Retina (tissue), 1 donor: ENCODE measurements around the gene HOXB6.

ENCODE experiments used
- DNase-seq: peaks from one replicate; pipeline ENCODE4 v3.0.0-alpha.2; 2016

The HOXB6 gene

DNA sequence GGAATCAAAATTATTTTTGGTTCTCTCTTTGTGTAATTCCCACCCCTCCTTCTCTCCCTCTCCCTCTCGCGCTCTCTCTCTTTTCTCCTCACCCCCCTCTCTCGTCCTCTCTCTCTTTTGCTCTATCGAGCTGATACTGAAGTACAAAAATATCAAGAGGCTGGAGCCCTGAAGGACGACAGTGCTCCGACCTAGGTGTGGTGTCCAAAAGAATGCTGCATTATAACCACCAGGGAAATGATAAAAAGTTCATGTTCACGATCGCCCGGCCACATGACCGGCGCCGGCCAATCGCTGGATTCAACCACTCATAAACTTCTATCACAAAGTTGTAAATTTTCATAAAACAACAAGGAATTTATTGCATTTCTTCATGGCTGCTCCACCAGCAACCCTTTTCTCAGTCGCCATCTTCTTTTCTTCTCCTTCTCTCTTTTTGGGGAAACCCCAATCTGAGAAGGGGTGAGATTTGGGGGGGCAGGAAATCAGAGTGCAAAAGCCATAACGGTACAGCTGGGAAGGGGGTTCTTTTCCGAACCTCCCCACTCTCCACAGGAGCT lies at the start of gene HOXB6:
Gene HOXB6 (minus strand): TSS at position 217 of the 560 bp plus-strand sequence. CDS start 6,836 bp downstream, outside the sequence.
- DNase-seq: no peak

DNA sequence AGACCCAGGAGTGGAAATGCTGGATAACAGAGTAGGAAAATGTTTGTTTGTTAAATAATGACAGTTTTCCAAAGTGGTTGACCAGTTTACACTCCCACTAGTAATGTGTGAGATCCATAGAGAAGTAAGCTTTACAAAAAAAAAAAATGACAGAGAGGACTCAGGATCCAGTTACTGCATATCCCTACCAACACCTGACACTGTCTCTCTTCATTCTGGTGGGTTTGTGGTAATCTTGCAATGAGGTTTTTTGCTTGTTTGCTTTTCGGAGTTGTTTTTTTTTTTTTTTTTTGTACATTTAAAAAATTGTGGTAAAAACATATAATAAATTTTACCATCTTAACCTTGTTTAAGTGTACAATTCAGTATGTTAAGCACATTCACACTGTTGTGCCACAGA lies 45.0 kb upstream of the HOXB6 start:
- DNase-seq: no peak

DNA sequence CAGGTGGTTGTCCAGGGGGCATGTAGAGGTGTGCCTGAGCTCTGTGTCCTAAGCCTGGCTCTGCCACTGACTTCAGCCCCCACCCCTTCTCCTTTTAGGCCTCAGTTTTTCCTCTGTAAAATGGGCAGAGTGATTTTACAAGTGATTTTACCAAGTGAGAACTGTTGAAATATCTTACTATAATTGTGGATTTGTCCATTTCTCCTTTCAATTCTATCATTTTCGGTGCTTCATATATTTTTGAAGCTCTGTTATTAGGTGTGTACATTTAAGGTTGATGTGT lies 43.1 kb upstream of the HOXB6 start:
- no peak for DNase-seq

DNA sequence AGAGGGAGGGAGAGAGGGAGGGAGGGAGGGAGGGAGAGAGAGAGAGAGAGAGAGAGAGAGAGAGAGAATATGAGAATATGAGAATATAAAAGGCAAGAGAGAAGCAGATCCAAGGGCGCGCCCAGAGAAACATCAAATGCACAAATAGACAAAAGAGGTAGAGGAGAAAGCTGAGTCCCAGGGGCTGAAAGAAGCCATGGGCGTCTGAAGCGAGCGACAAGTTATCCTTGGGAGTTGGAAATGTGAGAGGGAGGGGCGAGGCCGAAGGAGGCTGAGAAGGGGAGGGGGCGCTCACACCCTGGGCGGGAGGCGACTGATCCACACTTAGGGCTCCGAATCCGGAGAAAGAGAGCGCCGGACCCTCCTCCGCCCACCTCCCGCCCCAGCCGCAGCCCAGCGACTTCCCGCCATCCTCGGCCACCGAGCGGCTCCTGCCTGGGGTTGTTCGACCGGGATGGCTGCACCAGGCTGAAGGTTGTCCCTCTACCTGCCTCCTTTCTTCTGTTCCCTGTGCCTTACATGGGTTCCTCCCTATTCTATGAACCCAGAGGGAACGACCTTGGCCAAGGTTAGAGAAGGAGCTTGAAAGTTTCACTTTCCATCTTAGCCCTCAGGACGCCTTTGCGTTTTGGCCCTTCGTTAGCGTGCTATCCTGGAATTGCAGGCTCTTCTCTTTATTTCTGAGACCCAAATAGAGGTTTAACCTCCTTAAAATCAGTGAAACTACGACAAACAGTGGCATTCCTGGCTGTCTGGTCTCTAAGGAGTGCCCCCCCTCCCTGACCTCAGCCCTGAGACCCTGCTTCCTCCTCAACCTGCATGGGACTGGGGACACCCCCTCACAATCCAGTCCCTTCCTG lies 42.5 kb upstream of the HOXB6 start:
- DNase-seq: peak; percentile 26

DNA sequence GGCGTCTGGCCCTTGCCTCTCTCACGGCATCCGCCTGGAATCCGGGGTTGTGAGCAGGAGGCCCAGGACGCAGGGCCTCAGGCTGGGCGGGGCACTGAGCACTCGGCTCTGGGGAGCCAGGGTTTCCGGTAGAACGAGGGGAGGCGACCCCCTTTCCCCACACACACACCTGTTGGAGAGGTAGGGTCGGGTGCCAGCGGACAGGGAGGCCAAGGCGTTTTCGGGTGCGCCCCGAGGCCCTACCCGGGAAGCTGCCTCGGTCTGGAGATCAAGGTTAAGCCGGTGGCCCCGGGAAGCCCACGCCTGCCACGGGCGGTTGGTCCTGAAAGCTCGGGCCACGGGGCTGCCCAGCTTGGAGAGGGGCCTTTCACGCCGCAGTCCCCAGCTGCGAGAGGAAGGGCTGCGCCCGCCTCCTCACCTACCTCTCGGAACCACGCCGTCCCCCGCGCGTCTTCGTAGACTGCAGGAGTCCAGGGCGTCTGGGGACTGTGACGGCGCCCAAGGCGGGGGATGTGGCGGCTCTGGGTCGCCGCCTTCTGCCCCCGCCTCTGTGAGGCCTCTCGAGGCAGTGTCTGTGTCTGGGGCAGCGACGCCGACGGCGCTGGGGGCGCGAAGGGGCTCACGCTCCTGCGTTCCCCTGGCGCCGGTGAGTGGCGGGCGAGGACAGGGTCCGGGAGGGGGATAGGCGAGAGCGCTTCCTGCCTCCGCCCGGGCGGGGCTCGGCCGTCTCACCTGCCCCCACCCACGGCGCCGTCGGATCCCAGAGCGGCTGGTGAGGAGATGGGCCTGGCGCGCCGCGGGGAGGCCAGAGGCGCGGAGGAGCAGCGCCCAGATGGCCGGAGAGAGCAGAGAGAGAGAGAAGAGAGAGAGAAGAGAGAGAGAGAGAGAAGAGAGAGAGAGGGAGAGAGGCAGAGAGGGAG lies 41.7 kb upstream of the HOXB6 start:
- DNase-seq: peak; percentile 38

DNA sequence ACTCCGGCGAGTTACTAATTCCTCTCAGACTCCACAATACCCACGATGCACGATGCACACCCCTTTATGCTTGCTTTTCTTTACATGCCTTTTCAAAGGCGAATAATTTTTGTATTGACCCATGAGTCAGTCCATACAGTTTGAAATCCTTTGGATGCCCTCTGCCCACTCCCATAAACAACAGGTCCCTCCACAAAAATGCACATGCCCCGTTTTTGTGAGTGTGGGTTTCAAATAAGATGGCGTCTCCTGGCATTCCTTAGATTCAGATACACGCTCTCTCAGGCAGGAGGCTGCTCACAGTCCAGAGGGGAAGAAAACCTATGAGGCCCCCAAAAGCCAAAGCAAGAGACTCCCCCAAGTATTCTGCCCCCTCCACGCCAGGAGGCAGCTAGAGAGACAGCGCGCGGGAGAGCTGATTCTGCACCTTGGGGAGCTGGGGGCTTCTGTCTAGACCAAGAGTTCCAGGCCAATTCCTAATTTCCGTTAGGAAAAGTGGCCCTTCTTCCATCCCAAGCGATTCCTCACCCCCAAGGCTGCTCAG lies 40.9 kb upstream of the HOXB6 start:
- DNase-seq: peak; percentile 12

DNA sequence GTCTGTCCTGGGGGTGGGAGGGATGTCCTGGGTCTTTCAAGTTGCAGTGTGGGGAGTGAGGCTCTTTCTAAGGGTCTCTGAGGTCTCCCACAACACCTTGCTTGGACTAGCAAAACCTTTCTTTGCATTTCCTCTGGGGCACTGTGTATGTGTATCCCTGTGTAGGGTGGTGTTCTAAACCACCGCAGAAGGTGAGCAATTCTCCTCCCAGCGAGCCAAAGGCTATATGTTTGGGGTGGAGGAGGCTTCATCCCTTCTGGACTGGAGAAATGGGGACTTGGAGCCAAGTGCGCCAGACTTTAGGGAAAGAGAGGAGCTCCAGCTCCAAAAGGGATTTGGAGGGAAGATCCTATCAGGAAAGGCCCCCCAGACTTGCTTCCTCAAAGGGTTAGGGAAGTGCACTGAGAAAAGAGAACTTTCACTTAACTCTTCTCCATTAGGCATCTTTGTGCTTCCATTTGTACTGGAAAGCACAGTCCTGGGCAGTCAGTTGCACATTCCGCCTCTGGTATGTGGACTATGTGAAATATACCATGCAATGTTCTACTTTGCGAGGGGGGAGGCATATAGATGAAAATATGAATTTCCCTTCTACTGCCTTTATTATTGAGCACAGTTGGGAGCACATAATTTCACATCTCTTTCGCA lies 40.2 kb upstream of the HOXB6 start:
- DNase-seq: peak; percentile 13

DNA sequence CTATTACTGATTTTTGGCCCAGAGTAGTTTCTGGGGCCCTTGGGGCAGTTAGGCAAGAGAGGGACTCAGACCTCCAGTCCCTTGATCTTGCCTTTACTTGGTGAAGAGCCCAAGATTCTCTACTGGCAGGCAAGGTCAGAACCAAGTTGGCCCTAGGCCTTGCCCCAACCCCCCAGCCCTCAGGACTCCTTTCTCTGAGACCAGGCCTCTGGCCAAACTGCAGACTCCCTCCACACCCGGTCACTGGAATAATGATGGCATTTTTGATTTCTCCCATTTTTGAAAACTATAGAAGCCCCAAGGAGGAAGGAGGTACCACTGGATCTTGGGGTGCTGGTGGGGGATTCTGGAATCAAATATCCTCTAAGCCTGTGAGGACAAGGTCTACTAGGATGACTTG lies 39.4 kb upstream of the HOXB6 start:
- no peak for DNase-seq

DNA sequence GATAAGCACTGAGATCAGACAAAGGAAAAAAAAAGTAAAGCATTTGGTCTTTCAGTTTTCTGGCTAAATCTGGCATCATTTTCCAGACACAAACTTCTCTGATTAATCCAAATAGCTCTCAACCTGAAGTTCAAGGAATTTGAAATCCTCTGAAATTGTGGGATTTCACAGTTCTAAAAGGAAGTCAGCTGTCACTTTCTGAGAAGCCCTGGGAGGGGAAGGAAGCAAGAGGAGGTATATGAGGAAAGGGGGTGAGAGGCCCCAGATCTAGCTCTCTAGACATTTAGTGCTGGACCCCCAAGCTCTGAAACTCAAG lies 38.9 kb upstream of the HOXB6 start:
- DNase-seq: no peak

DNA sequence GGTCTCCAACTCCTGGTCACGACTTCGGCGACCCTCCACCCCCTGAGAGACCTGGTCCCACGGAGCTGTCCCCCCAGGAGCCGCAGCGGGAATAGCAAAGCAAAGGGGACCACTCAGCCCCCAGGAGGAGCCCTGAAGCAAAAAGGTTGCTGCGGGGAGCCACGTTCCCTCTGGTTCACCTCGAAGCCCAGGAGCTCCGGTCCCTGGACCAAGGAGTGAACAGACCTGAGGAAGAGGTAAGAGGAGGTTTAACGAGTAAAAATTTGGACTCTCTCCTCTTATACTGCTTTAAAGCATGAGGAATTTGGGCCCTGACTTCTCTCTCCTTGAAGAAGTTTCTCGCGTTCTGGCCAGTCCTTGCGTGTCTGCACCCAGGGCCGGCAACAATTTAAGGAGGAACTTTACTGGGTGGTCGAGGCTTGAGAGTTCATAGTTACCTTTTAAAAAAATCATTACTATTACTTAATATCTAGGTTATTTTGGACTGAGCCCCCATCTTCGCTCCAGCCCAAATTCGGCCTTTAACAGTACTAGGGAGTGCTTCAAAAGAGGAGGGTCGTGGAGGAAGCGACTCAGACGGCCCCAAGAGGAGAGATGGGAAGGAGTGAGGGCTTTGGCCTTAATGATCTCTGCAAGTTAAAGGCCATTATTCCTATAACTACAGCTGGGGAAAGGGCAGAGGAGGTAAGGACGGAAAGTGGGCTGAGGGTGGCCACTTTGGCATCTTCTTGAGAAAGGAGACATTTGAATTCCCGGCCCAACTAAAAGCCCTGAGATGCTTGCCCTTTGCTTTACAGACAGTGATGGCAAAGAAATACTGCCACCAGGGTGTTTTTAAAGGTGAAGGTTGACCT lies 38.3 kb upstream of the HOXB6 start:
- peak; percentile 5 for DNase-seq

DNA sequence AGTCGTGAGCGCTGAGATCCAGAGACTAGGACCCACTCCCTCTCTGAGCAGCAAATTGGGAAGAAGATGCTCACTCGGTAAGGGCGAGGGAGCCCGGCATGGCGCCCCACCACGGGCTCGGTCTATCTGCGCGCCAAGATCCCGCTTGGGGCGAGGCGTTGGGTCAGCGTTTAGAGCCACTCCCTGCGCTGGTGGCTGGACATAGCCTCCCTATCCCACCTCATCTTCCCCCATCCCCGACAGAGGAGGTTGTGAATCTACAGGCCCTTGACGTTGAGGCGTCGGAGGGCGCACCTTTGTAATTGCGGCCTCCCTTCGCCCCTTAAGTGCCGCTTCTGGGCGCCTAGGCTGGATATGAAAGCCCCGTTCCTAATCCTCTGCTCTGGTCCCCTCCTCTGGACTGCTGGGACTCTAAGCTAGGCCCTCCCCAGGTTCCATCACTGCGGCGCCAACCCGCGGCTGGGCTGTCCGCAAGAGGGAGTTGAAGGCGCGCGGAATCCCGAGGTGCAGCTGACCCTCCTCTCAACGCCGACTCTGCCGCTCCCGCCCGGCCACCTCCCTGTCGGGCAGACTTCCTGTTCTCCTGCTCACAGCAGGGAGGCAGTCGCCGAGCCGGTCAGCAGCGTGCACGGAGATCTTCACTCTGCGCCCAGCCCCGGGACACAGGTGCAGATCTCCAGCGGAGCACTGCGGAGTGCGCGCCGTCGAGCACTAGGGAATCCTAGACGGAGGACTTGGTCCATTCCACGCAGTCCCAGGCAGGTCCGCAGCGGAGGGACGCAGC lies 37.5 kb upstream of the HOXB6 start:
- DNase-seq: peak; percentile 15

DNA sequence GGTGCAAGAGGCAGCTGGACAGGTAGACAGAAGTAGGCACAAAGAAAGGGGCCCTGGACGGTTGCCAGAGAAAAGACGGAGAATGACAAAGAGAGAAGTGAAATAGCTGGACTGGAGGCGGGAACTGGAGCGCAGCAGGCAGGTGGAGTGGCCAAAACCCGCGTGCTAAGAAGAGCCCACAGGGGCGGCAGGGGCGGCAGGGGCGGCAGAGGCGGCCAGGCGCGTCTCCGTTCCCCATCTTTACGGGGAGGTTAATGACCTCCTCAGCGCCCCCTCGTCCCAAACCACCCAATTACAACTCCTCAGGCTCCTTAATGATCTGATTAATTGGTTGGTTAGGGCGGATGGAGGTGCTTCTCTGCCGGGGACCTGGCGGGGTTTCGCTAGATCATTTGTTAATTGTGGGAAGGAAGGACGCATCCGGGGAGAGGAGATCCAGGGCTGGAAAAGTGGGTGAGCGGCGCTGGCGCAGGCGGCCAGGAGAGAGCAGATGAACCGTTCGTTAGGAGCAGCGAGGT lies 36.8 kb upstream of the HOXB6 start:
- peak; percentile 10 for DNase-seq

DNA sequence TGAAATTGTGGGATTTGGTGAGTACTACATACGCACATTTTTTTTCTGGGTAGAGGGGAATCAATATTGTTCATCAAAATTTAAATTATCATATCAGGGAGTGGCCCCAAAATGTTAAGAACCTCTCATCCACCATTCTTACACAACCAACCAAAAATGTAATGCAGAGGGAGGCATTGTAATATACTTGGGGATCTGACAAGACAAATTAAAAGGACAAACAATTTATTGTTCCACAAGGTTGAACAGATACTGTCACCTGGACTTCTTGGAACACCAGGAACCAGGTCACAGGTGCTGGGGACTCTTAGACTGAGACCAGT lies 36.0 kb upstream of the HOXB6 start:
- no peak for DNase-seq

DNA sequence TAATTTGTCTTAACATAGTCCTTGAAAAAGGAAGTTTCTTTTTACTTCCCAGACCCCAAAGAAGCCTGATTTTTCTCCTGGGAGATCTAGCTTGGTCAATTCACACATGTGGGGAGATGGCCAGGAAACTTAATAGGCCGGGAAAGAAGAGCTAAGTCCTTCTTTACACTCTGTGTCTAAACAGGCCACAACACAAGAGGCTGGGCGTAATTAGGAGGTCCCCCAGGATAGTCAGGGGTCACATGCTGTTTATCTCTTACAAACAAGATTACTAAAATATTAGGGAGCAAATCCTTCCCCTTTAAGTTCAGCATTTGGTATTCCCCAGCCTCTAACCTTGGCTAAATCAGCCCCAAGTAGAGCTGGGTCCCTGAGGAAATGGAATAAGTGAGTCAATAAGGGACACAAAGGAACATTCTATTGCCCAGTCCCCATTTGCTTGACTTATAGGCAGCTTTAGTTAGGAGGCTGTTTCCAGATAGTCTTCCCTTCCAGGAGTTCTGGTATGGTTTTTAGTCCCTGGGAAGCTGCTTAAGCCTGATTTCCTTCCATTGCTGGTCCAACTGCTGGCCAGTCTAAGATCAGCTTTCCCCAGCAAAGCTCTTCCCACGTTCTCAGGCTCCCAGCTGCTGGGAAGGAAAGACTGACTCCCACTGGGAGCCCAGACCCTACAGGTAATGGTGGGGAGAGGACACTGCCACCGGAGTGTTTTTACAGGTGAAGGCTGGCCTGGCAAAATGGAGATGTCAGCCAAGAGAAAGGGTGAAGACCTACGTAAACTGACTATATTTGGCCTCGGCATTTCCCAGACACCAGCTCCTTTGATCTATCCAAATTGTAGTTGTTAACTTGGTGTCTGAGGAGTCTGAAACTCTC lies 35.4 kb upstream of the HOXB6 start:
- DNase-seq: peak; percentile 11

DNA sequence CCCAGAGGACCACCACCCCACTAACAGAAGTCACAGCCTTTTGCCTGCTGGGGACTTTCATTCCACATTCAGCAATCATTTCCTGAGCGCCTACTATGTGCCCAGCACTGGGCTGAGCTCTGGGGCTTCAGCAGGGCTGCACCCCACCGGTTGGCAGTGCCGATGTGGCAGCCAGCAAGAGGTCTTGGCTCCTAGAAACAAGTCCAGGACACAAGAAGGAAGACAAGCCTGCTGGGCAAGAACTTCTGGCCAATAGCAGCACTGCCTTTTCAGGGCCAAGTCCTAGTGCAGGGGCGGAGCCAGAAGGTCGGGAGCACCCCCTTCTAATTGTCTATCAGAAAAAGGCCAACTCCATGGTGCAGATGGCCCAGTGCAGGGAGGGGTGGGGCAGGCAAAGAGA lies 34.4 kb upstream of the HOXB6 start:
- DNase-seq: peak; percentile 7

DNA sequence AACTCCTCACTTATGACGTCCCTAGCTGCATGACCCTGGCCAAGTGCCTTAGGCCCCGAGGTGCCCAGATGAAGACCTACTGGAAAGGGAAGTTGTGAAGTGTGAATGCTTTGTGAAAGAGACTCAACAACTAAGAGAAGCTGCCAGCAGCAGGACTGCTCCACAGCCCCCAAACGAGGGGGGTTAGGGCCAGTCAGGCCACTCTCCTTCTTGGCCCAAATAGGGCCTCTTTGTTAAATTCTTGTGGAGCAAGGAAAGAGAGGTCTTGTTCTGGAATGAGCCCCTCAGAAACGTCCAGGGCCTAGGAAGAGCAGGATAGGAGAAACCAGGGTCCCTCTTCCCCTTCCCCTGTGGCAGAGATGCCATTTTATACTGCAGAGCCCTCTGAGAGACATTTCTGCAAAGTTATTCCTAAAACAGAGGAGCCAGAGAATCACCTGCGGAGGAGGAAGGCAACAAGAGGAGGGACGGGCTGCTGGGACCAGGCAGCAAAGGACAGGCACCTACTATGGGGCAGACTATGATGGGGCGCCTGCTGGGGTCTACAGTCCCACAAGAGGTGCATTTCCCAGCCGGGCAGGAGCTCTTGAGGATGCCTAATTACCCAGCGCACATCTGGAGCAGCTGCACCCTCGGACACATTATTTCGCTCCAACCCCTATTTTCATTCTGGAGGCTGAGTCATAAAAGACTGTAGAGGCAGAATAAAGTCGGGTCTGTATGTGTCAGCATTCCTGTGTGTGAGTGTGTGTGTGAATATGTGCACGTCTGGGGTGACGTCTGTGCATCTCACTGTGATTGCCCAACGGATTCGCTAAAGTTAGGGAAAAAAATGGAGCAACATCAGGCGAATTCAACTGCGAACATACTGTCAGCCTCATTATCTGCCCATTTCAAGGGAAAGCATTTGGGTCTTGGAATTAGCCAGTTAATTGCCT lies 32.8 kb upstream of the HOXB6 start:
- DNase-seq: peak; percentile 6

DNA sequence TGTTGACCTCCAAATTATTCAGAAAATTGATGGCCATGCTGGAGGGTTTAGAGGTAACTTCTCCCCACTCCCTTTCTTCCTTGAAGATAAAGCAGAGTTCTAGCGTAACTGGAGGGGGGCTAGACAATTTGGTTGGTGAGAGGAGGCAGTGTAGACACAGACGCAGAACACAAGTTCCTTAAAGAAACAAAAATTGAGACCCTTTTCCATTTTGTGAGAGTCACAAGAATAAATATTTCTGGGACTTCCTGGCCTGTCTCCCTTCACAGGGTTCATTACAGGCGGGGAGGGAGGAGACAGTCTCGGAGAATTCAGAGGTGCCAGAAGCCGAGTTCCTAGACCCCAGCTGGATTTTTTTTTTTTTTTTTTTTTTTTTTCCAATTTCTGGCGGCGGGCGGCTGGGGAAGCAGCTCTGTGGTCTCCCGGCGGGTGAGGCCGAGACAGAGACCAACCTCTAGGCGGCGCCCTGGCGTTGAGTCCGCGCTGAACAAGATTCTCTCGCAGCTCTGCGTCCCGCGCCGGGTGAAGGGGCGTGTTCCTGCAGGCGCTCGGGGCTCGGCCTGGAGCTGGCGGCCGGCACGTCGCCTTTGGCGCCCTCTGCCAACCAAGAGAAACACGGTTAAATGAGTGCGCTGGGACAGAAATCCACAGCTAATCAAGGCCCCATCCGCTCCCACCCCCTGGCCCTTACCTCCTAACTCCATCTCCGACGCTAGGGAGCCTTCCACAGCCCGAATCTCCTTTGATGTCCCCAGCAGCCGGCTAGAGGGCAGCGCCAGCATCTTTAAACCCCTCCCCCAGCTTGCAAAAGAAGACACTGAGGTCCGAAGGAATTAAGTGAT lies 31.6 kb upstream of the HOXB6 start:
- DNase-seq: peak; percentile 89
